PC-3 (cell line): Measurements from ENCODE around the gene WDR59.

Source experiments
- CTCF ChIP-seq: fragments of 300-600 bp; sonication (generic); conservative IDR thresholded peaks from 2 replicates; pipeline ENCODE4 v1.5.1; 2017; ENCODE audit warnings: antibody characterized with exemption, low read depth, mild to moderate bottlenecking, low read length
- EZH2 ChIP-seq: fragments of 300-600 bp; sonication (generic); IDR thresholded peaks from one replicate; pipeline ENCODE4 v1.6.1; 2017; ENCODE audit warnings: antibody characterized with exemption, mild to moderate bottlenecking, low read length; ENCODE audit not compliant: unreplicated experiment
- EZH2phosphoT487 ChIP-seq: fragments of 300-600 bp; sonication (generic); IDR thresholded peaks from 2 replicates; pipeline ENCODE4 v1.6.1; 2018; ENCODE audit warnings: mild to moderate bottlenecking, antibody characterized with exemption, low read length, borderline replicate concordance

- no peak for TF ChIP-seq CTCF
- no peak for TF ChIP-seq EZH2
- no peak for TF ChIP-seq EZH2phosphoT487
Measured at GRCh38 chr16:74936902-74937560, 47.9 kb downstream of the WDR59 start.
